HEK293T (cell line): ENCODE results near the gene FCGR3A.
"Not testable (repeated sequence)": the region's sequence is repeated elsewhere in the genome, so short reads cannot be mapped to it uniquely, and the experiment has no call there.

Experiments used
- ARNT ChIP-seq: fragments of 450-650 bp; IDR thresholded peaks from 2 replicates; pipeline ENCODE4 v1.6.1; 2017; ENCODE audit warnings: mild to moderate bottlenecking
- BHLHE40 ChIP-seq: fragments of 450-650 bp; IDR thresholded peaks from 2 replicates; pipeline ENCODE4 v1.6.1; 2016; ENCODE audit warnings: mild to moderate bottlenecking, moderate library complexity, borderline replicate concordance
- CTBP1 ChIP-seq: fragments of 450-650 bp; IDR thresholded peaks from 2 replicates; pipeline ENCODE4 v1.6.1; 2016; ENCODE audit warnings: borderline replicate concordance
- ELF4 ChIP-seq: fragments of 450-650 bp; IDR thresholded peaks from 2 replicates; pipeline ENCODE4 v1.6.1; 2017; ENCODE audit warnings: antibody characterized with exemption
- FOXM1 ChIP-seq: fragments of 450-650 bp; IDR thresholded peaks from 2 replicates; pipeline ENCODE4 v1.6.1; 2017; ENCODE audit warnings: mild to moderate bottlenecking, borderline replicate concordance
- HDGF ChIP-seq: fragments of 450-650 bp; IDR thresholded peaks from 2 replicates; pipeline ENCODE4 v1.6.1; 2017; ENCODE audit warnings: antibody characterized with exemption, borderline replicate concordance
- L3MBTL2 ChIP-seq: fragments of 450-650 bp; conservative IDR thresholded peaks from 2 replicates; pipeline ENCODE4 v1.6.1; 2016; ENCODE audit warnings: mild to moderate bottlenecking
- LEF1 ChIP-seq: fragments of 450-650 bp; IDR thresholded peaks from 2 replicates; pipeline ENCODE4 v1.6.1; 2017; ENCODE audit warnings: mild to moderate bottlenecking, borderline replicate concordance
- NFRKB ChIP-seq: fragments of 450-650 bp; IDR thresholded peaks from 2 replicates; pipeline ENCODE4 v1.6.1; 2016; ENCODE audit warnings: mild to moderate bottlenecking, moderate library complexity
- SP1 ChIP-seq: fragments of 450-650 bp; IDR thresholded peaks from 2 replicates; pipeline ENCODE4 v1.6.1; 2017
- SUZ12 ChIP-seq: fragments of 450-650 bp; IDR thresholded peaks from 2 replicates; pipeline ENCODE4 v1.6.1; 2016; ENCODE audit warnings: mild to moderate bottlenecking
- TARDBP ChIP-seq: fragments of 450-650 bp; IDR thresholded peaks from 2 replicates; pipeline ENCODE4 v1.6.1; 2016
- ZNF384 ChIP-seq: fragments of 450-650 bp; IDR thresholded peaks from 2 replicates; pipeline ENCODE4 v1.6.1; 2016

GRCh38 chr1:161592586-161592985 lies 43.0 kb upstream of the FCGR3A start:
- TF ChIP-seq NFRKB, TARDBP, FOXM1, SP1, ZNF384, ELF4, BHLHE40, ARNT, L3MBTL2, CTBP1, LEF1, SUZ12, HDGF: not testable (repeated sequence)
